ENCODE results near the gene PPP1R9A. TPM values are rescaled to one million over a fixed set of nuclear protein-coding genes. Genes with fewer than 3 reads are reported as not detected.

The PPP1R9A gene
- total RNA-seq, 1 experiment from 2014 or later = 0.52 TPM

DNA sequence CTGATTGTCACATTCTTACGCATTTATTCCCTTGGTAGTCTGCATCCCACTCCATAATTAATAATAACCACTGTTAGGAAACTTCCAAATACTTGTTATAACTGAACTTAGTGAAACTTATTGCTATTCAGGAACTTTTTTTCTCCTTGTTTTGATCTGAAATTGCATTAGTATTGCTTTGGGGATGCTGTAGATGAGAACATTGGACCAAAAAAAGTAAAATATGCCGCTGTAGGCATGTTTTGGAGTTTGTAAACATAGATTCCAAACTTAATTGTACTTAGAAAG lies 1.7 kb downstream of the PPP1R9A start:
- DNase-seq (ENCODE audit: low spot score) = no peak

DNA sequence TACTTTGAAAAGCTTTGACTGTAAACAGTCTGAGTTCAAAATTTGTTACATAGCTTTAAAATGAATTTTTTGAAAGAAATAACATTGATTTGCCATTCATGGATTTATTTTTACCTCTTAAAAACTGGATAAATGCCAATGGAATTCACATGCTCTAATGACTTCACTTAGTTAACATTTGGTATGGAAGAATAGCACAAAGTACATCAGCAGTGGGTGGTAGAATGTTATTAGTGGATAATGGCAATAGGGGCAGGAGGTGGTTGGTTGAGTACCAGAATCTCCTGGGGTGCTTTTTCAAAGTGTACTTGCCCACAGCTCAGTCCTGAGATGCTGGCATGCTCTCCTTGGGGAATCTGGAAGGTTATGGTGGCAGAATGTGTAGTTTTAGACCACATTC lies 4.7 kb downstream of the PPP1R9A start:
- no peak for DNase-seq (ENCODE audit: low spot score)

DNA sequence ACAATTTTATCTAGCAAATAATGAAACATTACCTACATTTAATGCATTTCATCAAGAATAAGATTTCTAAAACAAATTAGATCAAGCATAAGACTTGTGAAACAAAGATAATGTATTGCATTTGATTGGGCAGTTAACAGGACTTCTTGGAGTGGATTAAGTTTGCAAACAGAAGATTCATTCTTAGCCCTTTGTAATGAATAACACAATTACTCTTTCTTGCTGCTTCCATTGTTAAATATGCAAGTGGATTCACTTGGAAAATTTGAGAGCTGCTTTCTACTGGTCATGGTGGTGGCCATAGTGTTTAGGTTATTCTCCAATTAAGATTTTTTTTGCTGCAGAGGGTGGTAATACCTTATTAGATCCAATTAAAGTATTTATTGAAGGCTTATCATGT lies 6.0 kb downstream of the PPP1R9A start:
- no peak for DNase-seq (ENCODE audit: low spot score)

DNA sequence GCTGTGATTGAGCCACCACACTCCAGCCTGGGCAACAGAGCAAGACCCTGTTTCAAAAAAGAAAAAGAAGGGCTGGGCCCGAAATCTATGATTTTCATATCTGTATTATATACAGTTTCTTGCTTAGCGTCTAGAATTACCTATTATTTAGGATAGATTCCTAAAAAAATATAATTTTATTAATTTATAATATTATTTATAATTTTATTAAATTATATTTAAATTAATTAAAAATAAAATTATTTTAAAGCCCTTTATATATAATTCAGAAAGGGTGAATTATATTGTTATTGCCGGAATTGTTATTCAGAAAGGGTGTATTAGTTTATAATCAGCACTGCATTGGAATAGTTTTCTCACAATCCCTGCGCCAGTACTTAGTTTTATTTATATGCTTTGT lies 14.5 kb downstream of the PPP1R9A start:
- no peak for DNase-seq (ENCODE audit: low spot score)

DNA sequence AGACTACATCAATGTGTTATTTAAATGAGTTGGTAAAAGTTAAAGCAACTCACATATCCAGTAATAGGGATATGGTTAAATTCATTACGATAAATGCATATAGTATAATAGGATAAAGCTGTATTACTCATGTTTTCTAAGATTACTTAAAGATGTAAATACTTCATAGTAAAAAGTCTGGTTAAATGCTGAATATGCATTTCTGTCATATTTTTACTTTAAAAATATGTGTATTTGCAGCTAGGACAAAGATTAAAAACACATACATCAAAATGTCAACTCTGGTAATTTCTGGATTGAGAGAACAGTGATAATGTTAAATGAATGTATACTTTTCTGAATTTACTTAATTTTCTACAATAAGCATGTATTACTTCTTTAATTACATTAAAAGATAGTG lies 15.1 kb downstream of the PPP1R9A start:
- DNase-seq (ENCODE audit: low spot score) = no peak

DNA sequence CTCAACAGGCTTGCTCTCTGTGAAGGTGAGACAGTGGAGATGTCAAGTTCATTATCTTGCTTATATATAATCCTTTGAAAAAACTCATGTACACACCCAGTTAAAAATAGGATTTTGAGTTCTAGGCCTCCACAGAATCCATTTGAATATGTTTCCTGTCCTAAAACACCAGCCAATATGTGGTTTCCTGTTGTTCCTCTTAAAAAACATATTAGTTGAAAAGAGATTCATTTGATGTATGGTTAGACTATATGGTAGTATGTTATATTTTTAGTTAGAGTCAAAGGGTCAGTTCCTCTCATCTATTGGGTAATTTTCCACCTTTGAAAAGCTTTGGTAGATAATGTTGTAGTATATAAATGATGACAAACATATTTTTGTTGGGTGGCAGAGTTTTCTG lies 16.0 kb downstream of the PPP1R9A start:
- no peak for DNase-seq (ENCODE audit: low spot score)

DNA sequence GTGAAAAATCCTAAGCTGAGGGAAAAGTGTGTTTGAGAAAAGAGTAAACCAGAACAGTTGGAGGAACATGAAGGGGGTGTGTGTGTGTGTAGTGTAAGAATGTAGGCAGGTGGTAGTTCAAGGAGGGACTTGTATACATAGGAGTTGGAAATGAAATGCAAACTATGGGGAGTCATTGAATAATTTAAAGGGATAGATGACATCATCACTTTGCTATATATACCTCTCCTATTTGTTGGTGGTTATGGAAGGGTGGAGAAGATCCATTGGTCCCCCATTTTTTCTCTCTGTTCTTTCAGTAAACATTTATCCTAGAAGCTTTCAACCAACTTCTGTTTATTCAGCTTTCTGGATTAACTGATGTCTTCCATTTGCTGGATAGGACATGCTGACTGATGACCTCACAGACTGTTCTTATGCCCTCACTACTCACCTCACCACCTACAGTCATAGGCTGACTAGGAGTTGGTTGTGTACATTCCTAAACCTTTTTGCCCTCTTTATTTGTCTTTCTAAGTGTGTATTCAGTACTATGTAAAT lies 20.8 kb downstream of the PPP1R9A start:
- no peak for DNase-seq (ENCODE audit: low spot score)

DNA sequence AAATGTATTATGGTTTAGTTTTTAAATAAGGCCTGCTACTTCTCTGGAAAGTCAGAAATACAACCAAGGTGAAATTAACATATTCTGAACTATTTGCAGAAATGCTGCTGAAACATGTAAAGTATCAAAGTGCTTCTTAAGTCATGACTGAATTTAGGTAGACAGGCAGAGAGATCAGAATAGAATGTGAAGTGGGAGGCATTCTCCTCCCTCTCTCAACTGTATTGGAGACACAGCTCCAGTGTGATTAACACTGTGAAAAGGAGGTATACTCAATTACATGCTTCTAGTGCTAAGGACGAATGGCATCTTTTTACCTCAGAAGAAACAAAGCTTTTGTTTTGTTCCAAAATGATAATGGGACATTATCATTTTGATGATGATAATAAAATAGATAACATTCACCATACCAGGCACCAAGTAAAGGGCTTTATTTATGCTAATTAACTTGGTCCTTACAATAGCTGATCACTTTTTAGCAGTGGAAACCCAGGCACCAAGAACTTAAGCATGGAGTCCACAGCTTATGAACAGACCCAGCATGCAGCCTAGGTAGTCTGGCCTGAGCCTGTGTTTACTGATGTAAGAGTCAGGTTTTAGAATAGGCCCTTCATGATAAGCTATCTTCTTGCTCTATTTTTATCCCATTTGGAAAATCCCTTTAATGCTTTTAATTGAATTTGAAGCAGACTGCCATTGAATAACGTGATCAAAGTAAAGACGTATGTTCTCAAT lies 26.0 kb downstream of the PPP1R9A start:
- DNase-seq (ENCODE audit: low spot score) = no peak

DNA sequence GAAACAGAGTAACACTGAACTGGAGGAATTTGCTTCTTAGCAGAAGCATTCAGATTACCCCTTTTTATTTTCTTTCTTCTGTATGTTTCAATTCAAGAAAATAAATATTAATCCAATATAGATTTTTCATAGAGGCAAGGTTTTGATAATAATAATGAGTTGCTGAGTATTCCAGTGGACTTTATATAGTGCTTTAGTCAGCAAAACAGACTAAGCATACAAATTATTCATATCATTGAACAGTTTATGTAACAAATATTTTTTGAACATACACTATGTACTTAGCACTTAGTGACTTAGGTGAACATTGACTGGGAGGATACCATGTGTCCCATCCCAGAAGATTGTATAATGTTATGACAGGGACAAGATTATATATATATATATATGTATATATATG lies 32.0 kb downstream of the PPP1R9A start:
- DNase-seq (ENCODE audit: low spot score) = no peak

DNA sequence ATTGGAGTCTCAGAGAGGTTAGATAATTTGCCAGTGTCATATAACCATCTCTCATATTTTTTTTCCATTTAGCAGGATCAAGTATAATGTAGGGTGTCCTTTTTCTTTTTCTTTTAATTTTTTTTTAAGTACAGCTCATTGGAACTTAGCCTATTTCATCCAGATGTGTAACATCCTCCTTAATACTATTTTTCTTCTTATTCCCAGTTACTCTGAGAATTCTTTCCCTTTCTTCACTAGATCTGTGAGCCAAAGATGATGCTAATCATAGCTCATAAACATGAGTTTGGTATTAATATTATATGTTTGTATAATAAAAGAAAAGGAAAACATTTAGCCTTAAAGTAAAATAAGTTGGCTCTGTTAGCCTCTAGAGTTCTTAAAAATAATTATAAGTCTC lies 32.8 kb downstream of the PPP1R9A start:
- no peak for DNase-seq (ENCODE audit: low spot score)

DNA sequence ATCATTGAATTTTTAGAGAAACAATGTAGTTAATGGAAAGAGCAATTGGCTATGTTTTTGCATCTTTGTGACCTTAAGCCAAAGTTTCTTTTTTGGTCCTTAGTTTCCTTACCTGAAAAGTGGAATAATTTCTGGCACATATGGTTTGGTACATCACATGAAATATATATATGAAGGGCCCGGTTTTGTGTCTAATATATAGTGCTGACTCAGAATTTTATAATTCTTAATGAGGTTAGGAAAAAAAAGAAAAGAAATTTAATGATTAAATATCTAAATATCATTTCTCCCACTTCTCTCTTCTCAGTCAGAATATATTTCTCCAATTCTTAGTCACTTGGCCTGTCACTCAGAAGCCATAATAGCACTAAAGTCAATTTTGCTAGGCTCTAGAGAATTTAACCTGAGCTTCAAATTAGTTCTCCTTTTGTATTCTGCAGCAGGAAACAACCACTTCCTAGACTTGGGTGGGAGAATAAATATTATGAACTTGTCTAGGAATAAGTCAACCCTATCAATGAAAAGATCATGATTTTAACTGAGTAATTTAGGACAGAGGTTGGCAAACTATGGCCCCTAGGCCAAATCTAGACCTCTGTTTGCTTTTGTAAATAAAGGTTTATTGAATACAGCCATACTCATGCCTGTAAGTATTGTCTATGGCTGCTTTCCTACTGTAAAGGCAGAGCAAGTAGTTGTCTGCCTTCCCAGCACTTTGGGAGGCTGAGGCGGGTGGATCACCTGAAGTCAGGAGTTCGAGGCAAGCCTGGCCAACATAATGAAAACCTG lies 34.6 kb downstream of the PPP1R9A start:
- DNase-seq (ENCODE audit: low spot score) = no peak

DNA sequence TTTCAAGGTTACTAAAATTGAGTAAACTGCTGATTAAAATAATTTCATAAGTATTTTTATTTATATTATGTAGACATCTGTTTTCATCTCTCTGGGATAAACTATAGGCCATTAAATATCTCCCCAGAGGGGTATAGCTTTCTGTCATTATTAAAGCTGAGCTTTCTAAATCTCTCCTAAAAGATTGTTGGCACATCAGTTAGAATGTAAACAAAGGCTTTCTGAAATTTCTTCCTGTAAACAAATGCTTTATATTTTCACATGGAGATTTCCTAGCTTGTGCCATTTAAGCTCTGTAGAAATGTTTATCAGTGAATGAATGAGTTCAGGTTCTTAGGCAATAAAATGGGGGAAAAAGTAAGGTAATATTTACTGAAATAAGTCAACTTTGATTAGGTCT lies 35.7 kb downstream of the PPP1R9A start:
- DNase-seq (ENCODE audit: low spot score) = peak; percentile 31

DNA sequence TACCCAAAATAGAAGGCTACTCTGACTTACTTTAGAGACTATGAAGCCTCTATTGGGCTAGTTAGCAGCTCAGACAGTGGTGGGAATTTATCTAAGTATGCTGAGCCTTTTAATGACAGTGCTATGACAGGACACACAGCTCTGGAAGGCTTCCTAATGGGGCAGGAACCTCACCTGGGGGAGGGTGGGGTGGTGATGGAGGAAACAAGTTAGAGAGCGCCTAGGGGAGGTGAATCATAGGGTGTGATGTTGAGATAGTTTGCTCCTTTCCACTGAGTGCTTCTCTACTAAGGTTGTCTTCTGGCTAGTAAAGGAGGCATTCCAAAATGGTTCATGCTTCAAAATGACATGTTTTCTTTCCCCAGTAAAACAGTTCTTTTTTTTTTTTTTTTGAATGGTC lies 42.1 kb downstream of the PPP1R9A start:
- DNase-seq (ENCODE audit: low spot score) = no peak

DNA sequence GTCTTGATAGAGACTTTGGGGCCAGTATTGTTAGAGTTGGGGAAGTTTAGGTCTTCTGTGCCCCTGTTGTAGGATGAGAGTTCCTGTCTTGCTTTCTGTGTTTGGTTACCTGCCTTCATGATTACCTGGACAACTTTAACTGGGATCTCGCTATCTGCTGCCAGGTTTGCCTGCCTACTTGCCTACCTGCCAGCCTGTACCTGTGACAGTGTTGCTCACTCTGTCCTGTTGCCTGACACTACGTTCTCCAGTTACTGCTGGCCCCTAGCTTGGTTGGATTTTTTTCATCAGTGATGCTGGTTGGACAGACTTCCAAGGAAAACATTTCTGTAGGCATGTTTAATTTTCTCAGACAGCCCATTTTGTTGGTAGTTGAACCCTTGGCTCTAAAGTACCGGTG lies 48.4 kb downstream of the PPP1R9A start:
- DNase-seq (ENCODE audit: low spot score) = no peak

DNA sequence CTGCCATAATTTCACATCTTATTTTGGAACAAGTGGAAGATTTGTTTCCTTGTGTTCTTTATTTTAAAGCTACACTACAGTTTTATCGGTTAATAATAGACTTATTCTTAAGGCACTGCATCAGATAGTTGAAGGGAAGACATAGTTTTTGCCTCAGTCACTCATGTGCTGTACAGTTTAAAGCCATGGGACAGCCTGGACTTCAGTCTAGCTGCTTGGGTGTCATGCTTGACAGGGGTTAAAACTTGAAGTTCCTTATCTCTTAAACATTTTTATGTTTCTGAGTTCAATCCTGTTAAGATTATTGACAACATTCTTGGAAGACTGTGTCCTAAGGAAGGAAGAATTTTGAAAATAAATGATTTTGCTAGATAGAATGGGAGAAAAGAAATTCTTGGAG lies 49.7 kb downstream of the PPP1R9A start:
- DNase-seq (ENCODE audit: low spot score) = no peak

DNA sequence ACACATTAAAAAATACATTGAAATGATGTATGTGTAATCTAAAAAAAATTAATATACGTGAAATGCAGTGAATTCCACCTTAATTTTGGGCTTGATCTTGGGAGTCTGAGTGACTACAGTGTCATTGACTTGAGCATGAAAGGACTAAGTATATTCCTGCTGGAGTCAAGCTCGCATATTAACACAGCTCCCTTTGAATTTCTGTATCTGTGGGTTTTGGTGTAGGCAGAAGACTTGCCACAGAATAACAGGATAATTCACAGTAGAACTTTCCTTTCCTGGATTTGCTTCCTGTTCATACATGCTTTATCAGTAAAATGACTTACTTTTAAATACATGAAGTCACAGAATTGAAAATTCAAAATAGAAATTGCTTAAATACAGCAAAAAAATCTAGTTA lies 55.3 kb downstream of the PPP1R9A start:
- no peak for DNase-seq (ENCODE audit: low spot score)

DNA sequence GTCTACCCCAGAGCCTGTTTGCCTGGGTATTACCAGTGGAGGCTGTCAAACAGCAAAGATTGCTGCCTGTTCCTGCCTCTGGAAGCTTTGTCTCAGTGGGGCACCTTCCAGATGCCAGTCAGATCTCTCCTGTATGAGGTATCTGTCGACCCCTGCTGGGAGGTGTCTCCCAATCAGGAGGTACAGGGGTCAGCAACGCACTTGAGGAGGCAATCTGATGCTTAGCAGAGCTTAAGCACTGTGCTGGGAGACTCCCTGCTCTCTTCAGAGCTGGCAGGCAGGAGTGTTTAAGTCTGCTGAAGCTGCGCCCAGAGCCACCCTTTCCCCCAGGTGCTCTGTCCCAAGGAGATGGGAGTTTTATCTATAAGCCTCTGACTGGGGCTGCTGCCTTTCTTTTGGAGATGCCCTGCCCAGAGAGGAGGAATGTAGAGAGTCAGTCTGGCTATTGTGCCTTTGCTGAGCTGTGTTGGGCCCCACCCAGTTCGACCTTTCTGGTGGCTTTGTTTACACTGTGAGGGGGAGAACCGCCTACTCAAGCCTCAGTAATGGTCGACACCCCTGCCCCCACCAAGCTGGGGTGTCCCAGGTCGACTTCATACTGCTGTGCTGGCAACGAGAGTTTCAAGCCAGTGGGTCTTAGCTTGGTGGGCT lies 62.2 kb downstream of the PPP1R9A start:
- no peak for DNase-seq (ENCODE audit: low spot score)

DNA sequence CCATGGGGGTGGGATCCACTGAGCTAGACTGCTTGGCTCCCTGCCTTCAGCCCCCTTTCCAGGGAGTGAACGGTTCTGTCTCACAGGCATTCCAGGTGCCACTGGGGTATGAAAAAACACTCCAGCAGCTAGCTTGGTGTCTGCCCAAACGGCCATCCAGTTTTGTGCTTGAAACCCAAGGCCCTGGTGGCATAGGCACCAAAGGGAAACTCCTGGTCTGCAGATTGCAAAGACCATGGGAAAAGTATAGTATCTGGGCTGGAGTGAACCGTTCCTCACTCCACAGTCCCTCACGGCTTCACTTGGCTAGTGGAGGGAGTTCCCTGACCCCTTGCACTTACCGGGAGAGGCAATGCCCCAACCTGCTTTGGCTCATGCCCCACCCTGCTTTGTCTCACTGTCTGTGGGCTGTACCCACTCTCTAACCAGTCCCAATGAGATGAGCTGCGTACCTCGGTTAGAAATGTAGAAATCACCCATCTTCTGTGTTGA lies 62.7 kb downstream of the PPP1R9A start:
- DNase-seq (ENCODE audit: low spot score) = no peak

DNA sequence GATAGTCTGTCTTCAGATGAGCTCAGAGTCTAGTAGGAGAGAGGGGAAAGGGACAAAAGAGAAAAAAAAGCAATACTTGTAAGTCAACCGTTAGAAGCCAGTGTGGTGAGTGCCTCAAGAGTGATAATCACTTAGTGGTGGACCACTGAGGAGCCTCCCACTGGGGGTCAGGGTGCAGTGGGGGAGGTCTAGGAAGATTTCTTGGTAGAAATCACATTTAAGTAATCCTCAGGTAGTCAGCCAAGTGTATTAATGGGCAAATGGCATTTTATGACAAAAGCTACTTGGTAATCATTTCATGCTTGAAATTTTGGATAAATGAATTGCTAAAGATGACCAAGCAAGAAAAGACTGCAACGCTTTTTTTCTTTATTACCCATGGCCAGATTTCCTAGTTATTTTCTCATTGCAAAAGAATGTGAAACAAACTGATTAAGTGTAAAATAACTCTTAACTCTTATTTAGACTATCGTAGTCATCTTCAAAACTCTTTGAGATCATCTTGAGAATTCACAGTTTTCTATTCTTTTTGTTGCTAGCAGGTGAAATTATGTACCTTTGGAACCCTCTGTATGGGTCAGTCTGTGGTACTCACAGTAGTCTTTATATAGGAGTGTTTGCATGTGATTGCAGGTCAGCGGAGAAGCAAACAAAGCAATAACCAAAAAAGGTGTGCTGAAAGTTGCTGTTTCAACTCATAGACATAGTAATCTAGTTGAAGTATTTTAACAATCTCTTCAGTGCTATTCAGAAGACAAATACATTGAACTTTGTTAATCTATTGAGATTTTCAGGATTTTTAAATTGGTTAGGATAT lies 63.9 kb downstream of the PPP1R9A start:
- DNase-seq (ENCODE audit: low spot score) = no peak

DNA sequence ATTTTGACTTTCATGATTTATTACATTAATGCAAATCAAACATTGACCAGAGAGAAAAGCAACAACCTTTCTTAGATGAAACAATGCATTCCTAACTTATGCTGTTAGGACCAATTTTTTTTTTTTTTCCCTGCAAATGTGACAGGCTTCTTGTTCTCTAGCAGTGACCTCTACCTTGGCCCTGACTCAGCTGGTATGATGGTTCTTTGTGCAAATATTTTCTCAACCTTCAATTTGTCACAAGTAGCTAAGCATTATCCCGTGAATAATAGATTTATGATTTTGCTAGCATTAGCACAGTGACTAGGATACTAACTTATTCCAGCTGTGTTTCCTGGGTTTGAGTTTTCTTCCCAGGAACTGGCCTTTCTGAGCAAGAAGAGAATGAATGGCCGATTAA lies 64.9 kb downstream of the PPP1R9A start:
- no peak for DNase-seq (ENCODE audit: low spot score)

DNA sequence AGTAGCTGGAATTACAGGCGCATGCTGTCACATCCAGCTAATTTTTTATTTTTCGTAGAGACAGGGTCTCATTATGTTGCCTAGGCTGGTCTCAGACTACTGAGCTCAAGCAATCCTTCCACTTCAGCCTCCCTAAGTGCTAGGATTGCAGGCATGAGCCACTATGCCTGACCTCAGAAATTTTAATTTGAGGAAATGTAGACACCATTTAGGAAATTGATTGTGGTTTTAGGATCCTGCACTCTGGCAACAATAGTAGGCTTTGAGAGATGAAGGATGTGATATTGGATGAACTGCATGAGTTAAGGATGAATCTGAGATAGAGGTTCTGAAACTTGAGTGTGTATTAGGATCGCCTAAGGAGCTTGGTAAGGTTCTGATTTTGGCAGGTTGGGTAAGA lies 66.5 kb downstream of the PPP1R9A start:
- DNase-seq (ENCODE audit: low spot score) = no peak

DNA sequence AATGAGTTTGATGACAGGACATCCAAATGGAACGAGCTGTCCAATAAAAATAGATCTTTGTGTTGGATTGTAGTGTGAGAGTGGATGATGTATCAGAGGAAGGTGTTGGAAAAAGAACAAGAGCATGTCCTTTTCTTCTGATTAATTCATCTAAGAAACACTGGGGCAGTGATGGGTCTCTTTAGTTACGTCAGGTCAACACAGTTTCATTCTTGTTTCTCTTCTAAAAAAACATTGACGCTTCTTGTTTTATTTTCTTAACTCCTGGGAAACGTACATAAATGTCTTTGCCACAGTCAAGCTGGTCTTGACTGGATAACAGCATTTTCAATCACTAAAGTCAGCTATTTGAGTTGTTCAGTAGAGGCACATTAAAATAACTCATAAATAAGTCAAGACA lies 67.0 kb downstream of the PPP1R9A start:
- no peak for DNase-seq (ENCODE audit: low spot score)

Data from H4 (cell line).